A549 (cell line): ENCODE measurements around the gene NRG3.

Source experiments
- CHD2 ChIP-seq: fragments of 150-350 bp; IDR thresholded peaks from 2 replicates; pipeline ENCODE4 v1.6.1; 2014; ENCODE audit warnings: low read length; ENCODE audit not compliant: partially characterized antibody
- CHD4 ChIP-seq: fragments of 200-600 bp; sonication (generic); IDR thresholded peaks from 2 replicates; pipeline ENCODE4 v1.6.1; 2016; ENCODE audit warnings: antibody characterized with exemption, mild to moderate bottlenecking, borderline replicate concordance
- EHMT2 ChIP-seq: fragments of 200-600 bp; sonication (generic); IDR thresholded peaks from 2 replicates; pipeline ENCODE4 v1.6.1; 2016; ENCODE audit warnings: antibody characterized with exemption, low read depth, mild to moderate bottlenecking, moderate library complexity
- HDAC2 ChIP-seq: fragments of 200-600 bp; sonication (generic); IDR thresholded peaks from 2 replicates; pipeline ENCODE4 v1.6.1; 2016
- MAZ ChIP-seq: fragments of 150-350 bp; IDR thresholded peaks from 2 replicates; pipeline ENCODE4 v1.6.1; 2014; ENCODE audit warnings: antibody characterized with exemption, low read depth, low read length, borderline replicate concordance
- POLR2A ChIP-seq: IDR thresholded peaks from 2 replicates; pipeline ENCODE4 v1.6.1; 2012; ENCODE audit warnings: mild to moderate bottlenecking, low read length
- RFX5 ChIP-seq: fragments of 450-650 bp; IDR thresholded peaks from 2 replicates; pipeline ENCODE4 v1.7.1; 2014; ENCODE audit warnings: antibody characterized with exemption, mild to moderate bottlenecking, moderate library complexity
- SREBF2 ChIP-seq: fragments of 450-650 bp; IDR thresholded peaks from 2 replicates; pipeline ENCODE4 v1.6.1; 2014; ENCODE audit warnings: mild to moderate bottlenecking, moderate library complexity
- TF ChIP-seq, protein P1 (sequence below): fragments of >200 bp; sonication (Bioruptor Twin); formaldehyde crosslinking; IDR thresholded peaks from 3 replicates; pipeline ENCODE4 v1.5.1; 2016
- TF ChIP-seq, protein P2 (sequence below): fragments of 250-450 bp; sonication (Bioruptor Pico); IDR thresholded peaks from 2 replicates; pipeline ENCODE4 v1.5.0; 2020; ENCODE audit warnings: low read depth, mild to moderate bottlenecking, moderate library complexity
- TF ChIP-seq, protein P3 (sequence below): IDR thresholded peaks from 2 replicates; pipeline ENCODE4 v1.6.1; 2012

DNA sequence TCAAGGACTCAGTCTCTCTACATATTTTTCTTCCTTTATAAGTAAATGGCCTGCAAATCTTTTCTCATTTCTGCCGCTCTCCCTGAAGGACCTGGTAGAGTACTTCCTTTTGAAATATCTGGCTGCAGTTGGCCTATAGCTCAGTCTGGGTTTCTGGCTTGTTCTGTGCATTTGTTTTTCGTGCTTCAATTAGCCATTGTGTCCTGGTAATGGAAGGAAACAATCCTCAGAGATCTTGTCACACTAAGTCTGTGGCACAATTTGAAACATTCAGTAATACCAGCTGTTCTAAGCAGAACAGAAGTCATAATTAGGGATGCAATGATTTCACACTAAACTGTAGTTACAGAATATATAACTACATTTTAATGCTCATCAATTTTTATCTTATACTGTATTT, 545.0 kb downstream of the NRG3 start:
- TF ChIP-seq, protein P1, sequence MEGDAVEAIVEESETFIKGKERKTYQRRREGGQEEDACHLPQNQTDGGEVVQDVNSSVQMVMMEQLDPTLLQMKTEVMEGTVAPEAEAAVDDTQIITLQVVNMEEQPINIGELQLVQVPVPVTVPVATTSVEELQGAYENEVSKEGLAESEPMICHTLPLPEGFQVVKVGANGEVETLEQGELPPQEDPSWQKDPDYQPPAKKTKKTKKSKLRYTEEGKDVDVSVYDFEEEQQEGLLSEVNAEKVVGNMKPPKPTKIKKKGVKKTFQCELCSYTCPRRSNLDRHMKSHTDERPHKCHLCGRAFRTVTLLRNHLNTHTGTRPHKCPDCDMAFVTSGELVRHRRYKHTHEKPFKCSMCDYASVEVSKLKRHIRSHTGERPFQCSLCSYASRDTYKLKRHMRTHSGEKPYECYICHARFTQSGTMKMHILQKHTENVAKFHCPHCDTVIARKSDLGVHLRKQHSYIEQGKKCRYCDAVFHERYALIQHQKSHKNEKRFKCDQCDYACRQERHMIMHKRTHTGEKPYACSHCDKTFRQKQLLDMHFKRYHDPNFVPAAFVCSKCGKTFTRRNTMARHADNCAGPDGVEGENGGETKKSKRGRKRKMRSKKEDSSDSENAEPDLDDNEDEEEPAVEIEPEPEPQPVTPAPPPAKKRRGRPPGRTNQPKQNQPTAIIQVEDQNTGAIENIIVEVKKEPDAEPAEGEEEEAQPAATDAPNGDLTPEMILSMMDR = no peak
- TF ChIP-seq, protein P2, sequence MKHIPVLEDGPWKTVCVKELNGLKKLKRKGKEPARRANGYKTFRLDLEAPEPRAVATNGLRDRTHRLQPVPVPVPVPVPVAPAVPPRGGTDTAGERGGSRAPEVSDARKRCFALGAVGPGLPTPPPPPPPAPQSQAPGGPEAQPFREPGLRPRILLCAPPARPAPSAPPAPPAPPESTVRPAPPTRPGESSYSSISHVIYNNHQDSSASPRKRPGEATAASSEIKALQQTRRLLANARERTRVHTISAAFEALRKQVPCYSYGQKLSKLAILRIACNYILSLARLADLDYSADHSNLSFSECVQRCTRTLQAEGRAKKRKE (CRISPR knock-in tag) = no peak
- TF ChIP-seq HDAC2 = no peak
- TF ChIP-seq, protein P3, sequence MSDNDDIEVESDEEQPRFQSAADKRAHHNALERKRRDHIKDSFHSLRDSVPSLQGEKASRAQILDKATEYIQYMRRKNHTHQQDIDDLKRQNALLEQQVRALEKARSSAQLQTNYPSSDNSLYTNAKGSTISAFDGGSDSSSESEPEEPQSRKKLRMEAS = no peak
- TF ChIP-seq EHMT2 = no peak
- TF ChIP-seq SREBF2 = no peak
- TF ChIP-seq RFX5 = no peak
- no peak for TF ChIP-seq CHD2
- no peak for TF ChIP-seq MAZ
- no peak for TF ChIP-seq POLR2A
- no peak for TF ChIP-seq CHD4
